Omental fat pad (tissue), 4 donors: ENCODE data around the gene SAP130. TPM values are rescaled to one million over a fixed set of nuclear protein-coding genes. Genes with fewer than 3 reads are reported as not detected.

Source experiments
- ATAC-seq: fragments of 150-250 bp; one replicate; pipeline ENCODE4 v1.9.1; 2016; ENCODE audit warnings: mild to moderate bottlenecking, moderate library complexity; ENCODE audit not compliant: low FRiP score
- DNase-seq: peaks from one replicate; pipeline ENCODE4 v3.0.0-alpha.2; 2019; ENCODE audit warnings: low spot score
- CTCF ChIP-seq, 3 donors: fragments of 450-650 bp; IDR thresholded peaks; one replicate each; pipeline ENCODE4 v1.5.1; 2016 to 2017; ENCODE audit warnings: antibody characterized with exemption in 3 of 3, mild to moderate bottlenecking in 3 of 3, moderate library complexity in 2 of 3
- total RNA-seq, 4 donors: library from RNA; depleted of rRNA; stranded (reverse); fragments of >200 nt; gene quantifications; one replicate each; pipeline ENCODE4 v1.1.0, GENCODE V29; 2016

SAP130 gene
- total RNA-seq, 4 donors from 2014 or later, result 5.3 to 14.7 (median 11.6) TPM

DNA sequence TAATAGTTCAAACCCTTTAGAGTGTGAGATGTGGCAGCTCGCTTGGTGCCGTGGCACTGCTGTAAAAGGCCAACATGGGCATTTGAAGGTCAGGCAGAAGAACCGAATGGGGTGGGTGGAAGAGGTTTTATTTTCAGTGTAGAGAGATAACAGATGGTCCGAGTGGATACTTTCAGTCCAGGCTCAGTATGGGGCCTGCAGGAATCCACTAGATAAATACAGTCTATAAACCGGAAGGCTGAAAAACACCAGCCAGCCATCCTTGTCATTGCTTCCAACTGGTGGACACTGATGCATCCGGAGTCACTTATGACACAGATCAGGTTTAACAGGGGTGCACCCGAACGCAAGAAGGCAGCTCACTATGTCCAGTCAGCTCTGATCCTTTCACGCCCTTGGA is 86.4 kb downstream of the SAP130 start:
- ATAC-seq (no peak), DNase-seq (no peak)
- TF ChIP-seq CTCF (IDR thresholded peaks at IDR 0.05), result no peak

- no peak for DNase-seq
- no peak for ATAC-seq
- TF ChIP-seq CTCF (IDR thresholded peaks at IDR 0.05), result no peak
These were observed 87.2 kb downstream of the SAP130 start for GRCh38 chr2:127940641-127941040.

DNA sequence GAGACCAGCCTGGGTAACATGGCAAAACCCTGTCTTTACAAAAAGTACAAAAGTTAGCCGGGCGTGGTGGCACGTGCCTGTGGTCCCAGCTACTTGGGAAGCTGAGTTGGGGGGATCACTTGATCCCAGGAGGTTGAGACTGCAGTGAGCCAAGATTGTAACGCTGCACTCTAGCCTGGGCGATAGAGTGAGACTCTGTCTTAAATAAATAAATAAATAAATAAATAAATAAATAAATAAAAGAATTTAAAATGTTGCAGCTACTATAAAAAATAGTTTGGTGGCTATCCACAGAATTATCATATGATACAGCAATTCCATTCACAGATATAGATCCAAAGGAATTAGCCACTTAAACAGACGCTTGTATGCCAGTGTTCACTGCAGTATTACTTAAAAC is 92.5 kb downstream of the SAP130 start:
- no peak for TF ChIP-seq CTCF (IDR thresholded peaks at IDR 0.05)
- no peak for DNase-seq
- ATAC-seq, result no peak

GRCh38 chr2:127932199-127932876 is 95.5 kb downstream of the SAP130 start:
- ATAC-seq (no peak), DNase-seq (no peak)
- TF ChIP-seq CTCF (IDR thresholded peaks at IDR 0.05), result no peak

- ATAC-seq, result no peak
- no peak for TF ChIP-seq CTCF (IDR thresholded peaks at IDR 0.05)
- DNase-seq, result no peak
These were observed 98.4 kb downstream of the SAP130 start for GRCh38 chr2:127929449-127929848.

- DNase-seq (no peak), ATAC-seq (no peak)
- TF ChIP-seq CTCF (IDR thresholded peaks at IDR 0.05), result no peak
These were observed 100.5 kb downstream of the SAP130 start for GRCh38 chr2:127927384-127927783.

DNA sequence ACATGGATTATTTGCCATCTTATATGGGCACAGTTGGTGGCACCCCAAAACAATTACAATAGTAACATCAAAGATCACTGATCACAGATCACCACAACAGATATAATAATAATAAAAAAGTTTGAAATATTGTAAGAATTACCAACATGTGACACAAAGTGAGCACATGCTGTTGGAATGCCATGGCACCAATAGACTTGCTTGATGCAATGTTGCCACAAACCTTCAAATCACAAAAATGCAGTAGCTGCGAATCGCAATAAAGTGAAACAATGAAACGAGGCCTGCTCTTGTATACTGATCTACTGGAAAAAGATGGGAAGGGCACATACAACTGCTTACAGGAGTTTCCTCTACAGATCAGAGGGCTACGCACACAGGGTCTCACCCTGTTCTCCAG is 109.9 kb downstream of the SAP130 start:
- TF ChIP-seq CTCF (IDR thresholded peaks at IDR 0.05), result no peak
- no peak for ATAC-seq

More for the DNA sequence above, 109.9 kb downstream of the SAP130 start:
- DNase-seq, result no peak
